Measurements from ENCODE around the gene ZIK1. TPM values are rescaled to one million over a fixed set of nuclear protein-coding genes. Genes with fewer than 3 reads are reported as not detected.

The ZIK1 gene
- total RNA-seq, 3 donors from 2014 or later = 2.2 to 8.9 (median 6.9) TPM

- H3K4me1 ChIP-seq = peaks cover 0 to 4% of the 10 kb centered on the region in 2 donors
- peaks cover 28% of the 10 kb centered on the region for H3K36me3 ChIP-seq
- H3K9me3 ChIP-seq = peaks cover 42 to 44% of the 10 kb centered on the region in 2 donors
- DNase-seq (ENCODE audit: low spot score in 2 of 2) = peak; percentile 95 to 97
- intact Hi-C loops (cut with DNase I; ENCODE audit: low total_unique reads) = no loop called here
- peak within 1 kb of the TSS; percentile 74 to 76 for H3K27ac ChIP-seq
- H3K4me3 ChIP-seq = peak within 1 kb of the TSS; percentile 91 to 98 (median 97)
- TF ChIP-seq POLR2A (IDR thresholded peaks at IDR 0.05) (no peak), POLR2AphosphoS5 (IDR thresholded peaks at IDR 0.05) (peak; percentile 29 to 77 (median 71)), CTCF (IDR thresholded peaks at IDR 0.05) (peak in 1 of 3 donors; percentile 17)
- no peaks in the 10 kb centered on the region for H3K27me3 ChIP-seq
Observed at GRCh38 chr19:57578487-57579205, 5.3 kb upstream of the ZIK1 start, which contains the start of gene ZNF416. ZNF416 (minus strand) TSS chr19:57578911; CDS start chr19:57578704, 207 bp downstream.

- H3K36me3 ChIP-seq = no peaks in the 10 kb centered on the region
- no peak overlapping the region for H3K27ac ChIP-seq
- intact Hi-C loops (cut with DNase I; ENCODE audit: low total_unique reads) = no loop called here
- no peak for DNase-seq (ENCODE audit: low spot score in 2 of 2)
- peaks cover 0 to 3% of the 10 kb centered on the region in 2 donors for H3K4me1 ChIP-seq
- TF ChIP-seq CTCF (IDR thresholded peaks at IDR 0.05) (no peak), POLR2A (IDR thresholded peaks at IDR 0.05) (no peak), POLR2AphosphoS5 (IDR thresholded peaks at IDR 0.05) (no peak)
- H3K9me3 ChIP-seq = peaks cover 32 to 46% of the 10 kb centered on the region in 2 donors
- H3K27me3 ChIP-seq = no peaks in the 10 kb centered on the region
- peak overlapping the region in 2 of 3 donors; percentile 72 for H3K4me3 ChIP-seq
Observed at GRCh38 chr19:57583104-57583520, 833 bp upstream of the ZIK1 start.

- H3K27ac ChIP-seq = no peak overlapping the region
- no peaks in the 10 kb centered on the region for H3K27me3 ChIP-seq
- peak overlapping the region in 1 of 3 donors; percentile 15 for H3K4me3 ChIP-seq
- H3K36me3 ChIP-seq = peaks cover 17% of the 10 kb centered on the region
- no peak for DNase-seq (ENCODE audit: low spot score in 2 of 2)
- TF ChIP-seq CTCF (IDR thresholded peaks at IDR 0.05) (no peak), POLR2AphosphoS5 (IDR thresholded peaks at IDR 0.05) (no peak), POLR2A (IDR thresholded peaks at IDR 0.05) (no peak)
- peaks cover 76 to 84% of the 10 kb centered on the region in 2 donors for H3K9me3 ChIP-seq
- peaks cover 0 to 3% of the 10 kb centered on the region in 2 donors for H3K4me1 ChIP-seq
- intact Hi-C loops (cut with DNase I; ENCODE audit: low total_unique reads) = no loop called here
Observed at GRCh38 chr19:57587529-57587928, 3.6 kb downstream of the ZIK1 start.

GRCh38 chr19:57599377-57599760, 15.4 kb downstream of the ZIK1 start:
- H3K9me3 ChIP-seq = peaks cover 29 to 36% of the 10 kb centered on the region in 2 donors
- intact Hi-C loops (cut with DNase I; ENCODE audit: low total_unique reads) = no loop called here
- H3K4me3 ChIP-seq = peak overlapping the region; percentile 67 to 93 (median 84)
- no peaks in the 10 kb centered on the region for H3K27me3 ChIP-seq
- DNase-seq (ENCODE audit: low spot score in 2 of 2) = no peak
- peak overlapping the region; percentile 17 to 44 for H3K27ac ChIP-seq
- no peaks in the 10 kb centered on the region for H3K36me3 ChIP-seq
- no peaks in the 10 kb centered on the region for H3K4me1 ChIP-seq
- no peak for TF ChIP-seq POLR2AphosphoS5 (IDR thresholded peaks at IDR 0.05)
- no peak for TF ChIP-seq POLR2A (IDR thresholded peaks at IDR 0.05)
- no peak for TF ChIP-seq CTCF (IDR thresholded peaks at IDR 0.05)

- peak within 1 kb of the TSS; percentile 17 to 44 for H3K27ac ChIP-seq
- intact Hi-C loops (cut with DNase I; ENCODE audit: low total_unique reads) = no loop called here
- peaks cover 4% of the 10 kb centered on the region for H3K36me3 ChIP-seq
- peak; percentile 89 to 95 for DNase-seq (ENCODE audit: low spot score in 2 of 2)
- peaks cover 29 to 36% of the 10 kb centered on the region in 2 donors for H3K9me3 ChIP-seq
- TF ChIP-seq POLR2A (IDR thresholded peaks at IDR 0.05) = no peak
- peak; percentile 51 to 77 (median 67) for TF ChIP-seq POLR2AphosphoS5 (IDR thresholded peaks at IDR 0.05)
- no peak for TF ChIP-seq CTCF (IDR thresholded peaks at IDR 0.05)
- no peaks in the 10 kb centered on the region for H3K4me1 ChIP-seq
- H3K27me3 ChIP-seq = no peaks in the 10 kb centered on the region
- H3K4me3 ChIP-seq = peak within 1 kb of the TSS; percentile 67 to 93 (median 84)
Observed at GRCh38 chr19:57599761-57600383, 15.9 kb downstream of the ZIK1 start, which contains the start of gene ZNF530. ZNF530 (plus strand) TSS chr19:57599885; CDS start chr19:57604346, 4,461 bp downstream.

Measured in breast epithelium (tissue), 4 donors.